GM18907 (cell line): Measurements from ENCODE around the gene HDDC2.
A peak's percentile ranks its signal among the peaks of the same experiment; 100 is the strongest.

ENCODE experiments used
- ATAC-seq: cut with Tn5 transposase; IDR thresholded peaks from one replicate; pipeline ENCODE4 v1.9.1; 2021; ENCODE audit warnings: mild to moderate bottlenecking, moderate library complexity; ENCODE audit not compliant: unreplicated experiment

The HDDC2 gene

DNA sequence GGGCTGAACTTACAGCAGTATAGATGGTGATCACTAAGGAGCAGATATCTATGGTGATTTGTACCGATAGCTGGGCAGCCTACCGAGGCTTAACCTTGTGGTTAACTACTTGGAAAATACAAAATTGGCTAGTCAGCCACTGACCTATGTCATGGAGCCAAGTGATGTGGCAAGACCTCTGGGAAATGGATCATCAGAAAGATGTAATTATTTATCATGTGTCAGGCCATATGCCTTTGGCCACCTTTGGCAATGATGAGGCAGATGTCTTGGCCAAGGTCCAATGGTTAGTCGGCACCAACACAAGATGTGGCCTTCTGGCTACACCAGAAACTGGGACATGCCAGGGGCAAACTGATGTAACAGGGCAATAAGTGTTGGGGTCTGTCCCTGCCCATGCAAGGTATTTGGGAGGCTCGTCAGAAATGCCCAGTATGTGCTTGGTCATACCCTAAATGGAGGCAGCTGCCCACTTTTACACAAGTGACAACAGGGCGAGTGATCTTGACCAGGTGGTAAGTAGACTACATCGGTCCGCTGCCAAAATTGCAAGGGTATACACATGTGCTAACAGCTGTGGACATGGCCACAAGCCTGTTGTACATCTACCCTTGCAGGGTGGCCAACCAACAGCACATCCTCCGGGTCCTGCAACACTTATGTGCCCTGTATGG, 30.1 kb downstream of the HDDC2 start:
- ATAC-seq: no peak

DNA sequence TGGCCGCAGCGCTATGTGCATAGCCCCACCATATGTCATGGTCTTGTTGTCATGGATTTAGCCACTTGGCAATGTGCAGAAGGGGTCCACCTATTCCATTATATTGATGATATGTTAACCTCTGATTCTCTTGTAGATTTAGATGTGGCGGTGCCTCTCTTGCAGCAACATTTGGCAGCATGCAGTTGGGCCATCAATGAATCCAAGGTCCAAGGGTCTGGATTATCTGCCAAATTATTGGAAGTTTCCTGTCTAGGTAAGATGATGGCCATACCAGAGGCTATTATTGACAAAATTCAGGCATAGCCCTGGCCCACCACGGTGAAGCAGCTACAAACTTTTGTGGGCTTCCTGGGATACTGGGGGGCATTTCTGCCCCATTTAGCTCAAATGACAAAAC, 31.4 kb downstream of the HDDC2 start:
- ATAC-seq: no peak

GRCh38 chr6:125269328-125269985, 32.3 kb downstream of the HDDC2 start:
- ATAC-seq: no peak

- ATAC-seq: no peak
Measured at GRCh38 chr6:125268765-125269164, 33.0 kb downstream of the HDDC2 start.

- ATAC-seq: no peak
Measured at GRCh38 chr6:125267806-125268523, 33.8 kb downstream of the HDDC2 start.

DNA sequence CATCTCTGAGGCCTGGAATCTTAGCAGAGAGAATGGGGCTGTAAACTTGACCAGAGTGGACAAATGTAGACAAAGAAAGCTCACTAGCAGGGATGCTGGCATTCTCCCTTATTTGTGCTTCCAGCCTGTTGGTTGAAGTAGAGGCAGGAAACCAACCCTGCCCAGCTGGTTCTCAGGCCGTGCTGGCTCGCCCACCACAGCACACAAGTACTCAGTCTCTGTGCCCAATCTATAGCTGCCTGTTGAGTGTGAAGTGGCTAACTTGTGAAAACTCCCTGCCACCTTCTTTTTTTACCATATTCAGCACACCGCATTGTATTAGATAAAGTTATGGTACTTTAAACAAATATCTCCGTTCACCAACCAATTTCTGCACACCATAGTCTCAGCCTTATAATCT, 37.3 kb downstream of the HDDC2 start:
- no peak for ATAC-seq

GRCh38 chr6:125262016-125263013, 39.5 kb downstream of the HDDC2 start:
- ATAC-seq: no peak

DNA sequence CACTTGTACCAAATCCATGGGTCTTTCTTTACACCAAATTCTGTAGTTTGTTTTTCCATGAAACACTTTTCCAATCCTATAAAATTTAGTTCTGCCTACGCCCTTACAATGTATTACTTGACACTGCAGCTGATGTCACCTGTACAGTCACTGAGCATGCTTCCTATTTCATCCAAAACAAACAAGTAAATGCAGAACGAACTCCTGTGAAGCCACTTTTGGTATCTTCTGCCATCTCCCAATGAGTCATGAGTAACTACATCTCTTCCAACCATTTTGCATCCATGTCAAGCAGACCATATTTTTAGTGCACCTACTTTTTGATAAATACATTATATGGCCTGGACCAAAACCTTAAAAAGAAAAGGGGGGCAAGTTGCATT, 42.4 kb downstream of the HDDC2 start:
- no peak for ATAC-seq

GRCh38 chr6:125258651-125259353, 43.0 kb downstream of the HDDC2 start:
- peak; percentile 50 for ATAC-seq

DNA sequence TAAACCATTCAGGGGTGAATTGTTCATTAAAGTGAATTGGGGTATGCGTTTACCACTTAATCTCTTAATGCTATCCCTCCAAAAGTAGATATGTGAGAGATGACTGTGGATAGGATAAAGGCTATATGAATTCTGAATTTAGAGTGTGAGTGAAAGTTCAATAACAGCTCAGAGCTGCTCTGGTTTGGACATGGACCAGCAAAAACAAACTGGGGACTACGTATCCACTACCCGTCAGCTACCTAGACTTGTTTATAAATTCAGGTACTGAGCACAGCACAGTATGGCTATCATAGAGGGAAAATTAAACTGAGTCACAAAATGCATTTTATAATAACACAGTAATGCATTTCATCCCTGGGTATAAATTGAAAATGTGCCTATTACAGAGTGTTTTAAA, 44.4 kb downstream of the HDDC2 start:
- ATAC-seq: no peak

DNA sequence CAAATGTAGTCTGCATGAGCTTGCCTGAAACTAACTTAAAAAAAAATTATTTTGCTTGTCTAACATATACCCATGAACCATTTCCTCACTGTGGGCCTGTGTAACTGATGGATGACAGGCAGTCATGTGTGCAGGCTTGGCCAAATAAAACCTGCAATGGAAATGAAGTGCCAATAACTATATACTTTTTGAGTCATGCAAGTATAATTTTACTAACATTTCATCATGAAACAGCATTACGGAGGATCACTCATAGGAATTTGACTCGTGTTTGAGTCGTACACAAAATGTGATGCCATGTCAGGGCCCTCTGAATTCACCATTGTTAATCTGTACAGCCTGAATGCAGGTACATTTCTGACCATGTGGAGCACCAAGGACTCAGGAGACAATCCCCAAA, 46.6 kb downstream of the HDDC2 start:
- ATAC-seq: no peak

GRCh38 chr6:125254321-125254720, 47.4 kb downstream of the HDDC2 start:
- no peak for ATAC-seq

- no peak for ATAC-seq
Measured at GRCh38 chr6:125253881-125254280, 47.9 kb downstream of the HDDC2 start.

GRCh38 chr6:125252891-125253290, 48.9 kb downstream of the HDDC2 start:
- no peak for ATAC-seq

GRCh38 chr6:125251516-125252220, 50.1 kb downstream of the HDDC2 start:
- no peak for ATAC-seq

DNA sequence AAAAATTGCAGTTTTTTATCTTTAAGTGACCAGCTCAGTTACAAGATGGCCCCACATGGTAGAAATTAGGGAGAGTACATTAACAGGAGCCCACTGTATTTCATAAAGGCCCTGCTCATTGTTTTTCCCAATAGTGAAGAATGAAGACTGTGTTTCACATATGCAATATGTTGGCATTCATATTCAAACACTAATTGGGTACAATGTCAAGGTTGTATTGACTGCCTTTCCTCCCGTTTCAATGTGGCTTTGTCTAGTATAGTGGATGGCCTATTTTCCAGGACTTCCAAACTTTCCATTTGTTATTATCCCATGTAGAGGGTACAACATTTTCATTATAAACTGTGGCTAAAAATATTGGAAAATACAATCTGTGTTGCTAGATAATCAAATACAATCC, 51.3 kb downstream of the HDDC2 start:
- no peak for ATAC-seq

GRCh38 chr6:125248136-125248535, 53.6 kb downstream of the HDDC2 start:
- ATAC-seq: no peak

DNA sequence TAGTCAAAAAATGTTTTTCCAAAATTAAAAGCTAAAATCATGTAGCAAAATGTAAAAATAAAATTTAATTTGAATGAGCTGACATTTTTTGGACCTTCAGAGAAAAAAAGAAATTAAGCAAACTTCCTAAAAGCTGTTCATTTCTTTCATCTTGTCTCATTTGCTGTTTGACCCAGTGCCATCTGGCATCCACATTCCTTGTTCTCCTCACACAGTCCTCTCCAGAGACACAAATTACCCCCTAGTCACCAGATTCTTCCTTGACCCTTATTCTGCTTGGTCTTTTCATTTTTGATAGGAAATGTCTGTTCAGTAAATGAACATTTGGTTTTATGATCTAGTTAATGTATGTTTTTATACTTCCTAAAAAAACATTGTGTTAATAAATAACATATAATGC, 55.2 kb downstream of the HDDC2 start:
- no peak for ATAC-seq

- no peak for ATAC-seq
Measured at GRCh38 chr6:125245523-125246264, 56.1 kb downstream of the HDDC2 start.
